K562 treated with DMSO at 1 percent for 24 hours (cell line): ENCODE results near the gene MIA2. TPM values are rescaled to one million over a fixed set of nuclear protein-coding genes. Genes with fewer than 3 reads are reported as not detected.

ENCODE experiments used
- total RNA-seq: library from RNA; unstranded; fragments of 300-600 nt; gene quantifications from 2 replicates; pipeline ENCODE4 v1.2.3, GENCODE V29; 2022; ENCODE audit warnings: low read depth; ENCODE audit not compliant: insufficient read depth

MIA2 gene
- total RNA-seq = 5.1 and 6.5 TPM in 2 replicates

GRCh38 chr14:39233680-39234326 is at the start of gene MIA2:
Gene MIA2 (plus strand): TSS chr14:39233915. CDS start chr14:39234115, 200 bp downstream.

DNA sequence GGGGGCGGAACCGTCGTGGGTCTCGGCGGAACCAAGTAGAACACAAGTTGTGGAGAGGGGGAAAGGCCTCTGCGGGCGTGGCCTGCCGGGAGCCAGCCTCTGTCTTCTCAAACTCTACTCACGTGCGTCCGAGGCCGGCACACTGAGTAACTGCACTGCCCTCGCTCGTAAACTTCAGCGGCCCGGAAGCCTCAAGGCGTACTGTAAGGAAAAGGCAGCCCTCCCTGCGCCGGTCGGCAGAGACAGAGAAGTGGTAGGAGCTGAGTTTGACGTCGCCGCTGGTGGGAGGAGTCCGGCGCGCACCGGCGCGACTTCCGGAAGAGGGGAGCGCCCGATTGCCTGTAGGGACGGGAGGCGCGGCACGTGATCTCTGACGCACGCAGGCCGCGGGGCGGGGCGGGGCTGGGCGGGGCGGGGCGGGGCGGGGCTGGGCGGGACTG is 198.5 kb downstream of the MIA2 start, which contains the start of gene FBXO33:
Gene FBXO33 (minus strand): TSS at position 255 of the 440 bp plus-strand sequence. CDS start 271 bp downstream, outside the sequence.

Other genes starting within 250 kb of the MIA2 start
- gene SEC23A, start 130.7 kb upstream of the MIA2 start, total RNA-seq = 13.9 and 18.7 TPM in 2 replicates
- 11.3 and 17.3 TPM in 2 replicates for gene GEMIN2, start 119.6 kb upstream of the MIA2 start, total RNA-seq
- 7.9 and 13.3 TPM in 2 replicates for gene TRAPPC6B, start 63.6 kb upstream of the MIA2 start, total RNA-seq
- 22.2 and 23.2 TPM in 2 replicates for gene PNN, start 58.7 kb upstream of the MIA2 start, total RNA-seq
- gene FBXO33, start 198.5 kb downstream of the MIA2 start, total RNA-seq = 5.8 and 7.3 TPM in 2 replicates